Right lobe of liver (tissue), 6 donors: ENCODE measurements around the gene CT45A1. TPM values are rescaled to one million over a fixed set of nuclear protein-coding genes. Genes with fewer than 3 reads are reported as not detected.
"Not testable (repeated sequence)": the region's sequence is repeated elsewhere in the genome, so short reads cannot be mapped to it uniquely, and the experiment has no call there.

Source experiments
- ATAC-seq, 4 donors: fragments of 200-7000 bp; cut with Tn5 transposase; one replicate each; pipeline ENCODE4 v1.9.1; 2020; ENCODE audit warnings: mild to moderate bottlenecking in 4 of 4, moderate library complexity in 4 of 4
- DNase-seq, 3 donors: peaks; one replicate each; pipeline ENCODE4 v3.0.0-alpha.2; 2020
- H3K27ac ChIP-seq, 3 donors: fragments of 200-600 bp; one replicate each; pipeline ENCODE4 v1.8.0; 2022
- H3K27me3 ChIP-seq, 2 donors: fragments of 200-600 bp; one replicate each; pipeline ENCODE4 v1.8.0; 2022
- H3K36me3 ChIP-seq, 4 donors: fragments of 200-600 bp; sonication (generic) in 1 of 4; one replicate each; pipeline versions ENCODE4 v1.5.1 to v1.8.0; 2017 to 2022; ENCODE audit warnings: control low read depth in 1 of 4
- H3K4me1 ChIP-seq, 4 donors: fragments of 200-600 bp; sonication (generic) in 1 of 4; one replicate each; pipeline versions ENCODE4 v1.5.1 to v1.8.0; 2017 to 2022; ENCODE audit warnings: control low read depth in 1 of 4
- H3K4me3 ChIP-seq, 3 donors: fragments of 200-600 bp; one replicate each; pipeline ENCODE4 v1.8.0; 2022
- H3K9me3 ChIP-seq, 4 donors: fragments of 200-600 bp; sonication (generic) in 1 of 4; one replicate each; pipeline versions ENCODE4 v1.5.1 to v1.8.0; 2017 to 2022; ENCODE audit warnings: control low read depth in 1 of 4
- CTCF ChIP-seq, 4 donors: fragments of 200-600 bp in 3 of 4; fragments of 450-650 bp in 1 of 4; IDR thresholded peaks; one replicate each; pipeline versions ENCODE4 v1.5.1 to v1.8.0; 2016 to 2022; ENCODE audit warnings: antibody characterized with exemption in 4 of 4, mild to moderate bottlenecking in 2 of 4
- POLR2A ChIP-seq: fragments of 450-650 bp; IDR thresholded peaks from one replicate; pipeline ENCODE4 v1.6.1; 2017; ENCODE audit warnings: antibody characterized with exemption, mild to moderate bottlenecking
- whole genome bisulfite sequencing: methylation state at CpG from one replicate; pipeline ENCODE4 v1.1.6; 2018; ENCODE audit warnings: low coverage, low lambda C conversion rate; ENCODE audit not compliant: insufficient coverage; ENCODE audit errors: missing lambda C conversion rate; 5-methylcytosine and 5-hydroxymethylcytosine counted together
- intact Hi-C, 2 donors: fragments of 100-400 bp; cut with DNase I; formaldehyde crosslinking; loops; one replicate each; pipeline versions ENCODE4 v1.11.2 to v1.14.1; 2022
- total RNA-seq, 6 experiments: library from RNA; depleted of rRNA in 2 of 6; stranded (reverse); fragments of >200 nt in 2 of 6; fragmentation: NEBNext Ultra II Directional in 3 of 6; extraction: Animal tissue kit (Norgen Biotek cat#: 25700) in 3 of 6; gene quantifications; one replicate each; pipeline versions ENCODE4 v1.1.0 to v1.2.4, GENCODE V29; 2016 to 2023
- donor health status: DM: no; HTN: yes; CAD: no.
- donor health status: DM: no; HTN: no; CAD: no.
- donor health status: DM: no; HTN: no; CAD: no.
- donor health status: DM: no; HTN: yes; CAD: no.
- donor health status: DM: no; HTN: yes; CAD: no.

Gene CT45A1
- total RNA-seq, 6 experiments from 2014 or later: not detected

- TF ChIP-seq CTCF (IDR thresholded peaks at IDR 0.05): peak in 3 of 4 donors; percentile 12 to 18 (median 15)
- TF ChIP-seq POLR2A: no peak
- ATAC-seq (no peak), DNase-seq (no peak)
- 43% methylated on average over 4 of the region's 12 CpGs for WGBS
- intact Hi-C loops: no loop called here
- Histone ChIP-seq H3K27ac (no peak overlapping the region), H3K27me3 (no peaks in the 10 kb centered on the region), H3K36me3 (no peaks in the 10 kb centered on the region), H3K4me1 (no peaks in the 10 kb centered on the region), H3K4me3 (no peak overlapping the region), H3K9me3 (no peaks in the 10 kb centered on the region)
These were observed 5.6 kb upstream of the CT45A1 start for GRCh38 chrX:135707880-135708279.

- DNase-seq: no peak
- H3K4me1 ChIP-seq: no peaks in the 10 kb centered on the region
- 80% methylated on average over 2 of the region's 20 CpGs for WGBS
- H3K27me3 ChIP-seq: no peaks in the 10 kb centered on the region
- no peaks in the 10 kb centered on the region for H3K9me3 ChIP-seq
- no peak overlapping the region for H3K4me3 ChIP-seq
- H3K36me3 ChIP-seq: no peaks in the 10 kb centered on the region
- intact Hi-C loops: no loop called here
- TF ChIP-seq CTCF (IDR thresholded peaks at IDR 0.05) (no peak), POLR2A (no peak)
- no peak overlapping the region for H3K27ac ChIP-seq
- ATAC-seq: no peak
These were observed 356 bp downstream of the CT45A1 start for GRCh38 chrX:135713795-135714194.

- H3K4me3 ChIP-seq, ATAC-seq, H3K4me1 ChIP-seq, intact Hi-C loops, H3K27me3 ChIP-seq, DNase-seq, H3K9me3 ChIP-seq, H3K27ac ChIP-seq, H3K36me3 ChIP-seq: not testable (repeated sequence)
- WGBS: 58% methylated on average over 5 of the region's 5 CpGs
These were observed 21.2 kb downstream of the CT45A1 start for GRCh38 chrX:135734666-135735065.

- no peak for TF ChIP-seq CTCF (IDR thresholded peaks at IDR 0.05)
- TF ChIP-seq POLR2A: no peak
- no peaks in the 10 kb centered on the region for H3K9me3 ChIP-seq
- no peak for ATAC-seq
- no peak overlapping the region for H3K4me3 ChIP-seq
- H3K27me3 ChIP-seq: no peaks in the 10 kb centered on the region
- no peak for DNase-seq
- WGBS: 42% methylated on average over 2 of the region's 4 CpGs
- intact Hi-C loops: no loop called here
- no peaks in the 10 kb centered on the region for H3K36me3 ChIP-seq
- H3K27ac ChIP-seq: no peak overlapping the region
- no peaks in the 10 kb centered on the region for H3K4me1 ChIP-seq
These were observed 24.1 kb downstream of the CT45A1 start for GRCh38 chrX:135737366-135738071.

- ATAC-seq (no peak), DNase-seq (peak in 2 of 3 donors; percentile 26 to 42)
- intact Hi-C loops: no loop called here
- H3K4me1 ChIP-seq: no peaks in the 10 kb centered on the region
- H3K27ac ChIP-seq: no peak overlapping the region
- H3K9me3 ChIP-seq: no peaks in the 10 kb centered on the region
- H3K27me3 ChIP-seq: no peaks in the 10 kb centered on the region
- H3K4me3 ChIP-seq: no peak overlapping the region
- TF ChIP-seq POLR2A (no peak), CTCF (IDR thresholded peaks at IDR 0.05) (peak in 3 of 4 donors; percentile 7 to 17 (median 14))
- H3K36me3 ChIP-seq: no peaks in the 10 kb centered on the region
- 68% methylated on average over 11 of the region's 18 CpGs for WGBS
These were observed 27.3 kb downstream of the CT45A1 start for GRCh38 chrX:135740681-135741149.
